GM18861 (cell line): ENCODE measurements around the gene MORN2.

Experiments
- ATAC-seq: cut with Tn5 transposase; IDR thresholded peaks from one replicate; pipeline ENCODE4 v1.9.1; 2021; ENCODE audit not compliant: unreplicated experiment

Gene MORN2

DNA sequence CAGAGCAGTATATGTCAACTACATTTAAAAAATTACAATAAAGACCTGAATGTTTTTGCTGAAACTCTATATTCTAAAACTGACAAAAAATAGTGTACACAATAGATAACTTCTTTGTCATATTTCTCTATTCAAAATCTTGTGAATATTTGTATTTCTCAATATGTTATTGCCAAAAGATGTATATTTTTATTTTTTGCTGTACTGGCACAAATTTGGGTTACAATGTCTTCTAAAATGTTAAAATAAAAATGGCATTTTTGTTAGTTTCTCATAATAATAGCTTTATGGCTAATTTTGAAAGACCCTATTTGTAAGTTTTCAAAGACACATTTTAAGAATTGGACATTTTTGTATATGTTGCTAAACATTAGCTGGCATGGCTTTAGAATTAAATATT lies 13.3 kb downstream of the MORN2 start:
- no peak for ATAC-seq

DNA sequence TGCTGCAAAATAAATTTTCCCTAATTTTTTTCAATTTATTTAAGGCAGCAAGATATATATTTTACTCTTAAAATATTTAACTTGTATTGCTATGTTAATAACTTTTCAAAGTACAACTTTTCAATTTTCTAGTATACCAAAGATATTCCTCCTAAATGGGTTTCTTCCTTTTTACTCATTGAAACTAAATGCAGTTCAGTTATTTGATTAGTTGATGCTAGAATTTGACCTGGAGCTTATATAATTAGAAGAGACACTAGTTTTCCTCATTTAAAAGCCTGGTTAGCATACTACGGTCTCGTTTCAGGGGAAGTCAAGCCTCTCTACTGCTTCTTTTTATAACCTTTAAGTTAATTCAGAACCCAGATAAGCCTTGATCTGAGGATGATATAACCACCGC lies 13.8 kb downstream of the MORN2 start, which contains the start of gene ARHGEF33:
Gene ARHGEF33 (plus strand): TSS at position 301 of the 400 bp plus-strand sequence. CDS start 29,573 bp downstream, outside the sequence.
- ATAC-seq, result no peak

DNA sequence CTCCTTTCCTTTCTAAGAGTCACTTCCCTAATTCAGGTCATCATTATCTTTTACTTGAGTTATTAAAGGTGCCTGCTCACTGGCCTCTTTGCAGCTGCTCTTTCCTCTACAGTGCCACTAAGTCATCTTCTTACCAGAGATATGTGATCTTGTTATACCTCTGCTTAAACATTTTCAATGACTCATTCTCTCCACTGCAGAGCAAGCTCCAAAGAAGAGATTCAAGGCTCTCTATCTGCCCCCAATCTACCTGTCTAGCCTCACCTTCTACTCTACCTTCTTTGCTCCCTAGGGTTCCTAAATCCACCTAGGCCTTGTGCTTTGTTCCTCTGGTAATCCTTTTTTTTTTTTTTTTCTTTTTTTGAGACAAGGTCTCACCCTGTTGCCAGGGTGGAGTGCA lies 17.0 kb downstream of the MORN2 start:
- ATAC-seq, result no peak

DNA sequence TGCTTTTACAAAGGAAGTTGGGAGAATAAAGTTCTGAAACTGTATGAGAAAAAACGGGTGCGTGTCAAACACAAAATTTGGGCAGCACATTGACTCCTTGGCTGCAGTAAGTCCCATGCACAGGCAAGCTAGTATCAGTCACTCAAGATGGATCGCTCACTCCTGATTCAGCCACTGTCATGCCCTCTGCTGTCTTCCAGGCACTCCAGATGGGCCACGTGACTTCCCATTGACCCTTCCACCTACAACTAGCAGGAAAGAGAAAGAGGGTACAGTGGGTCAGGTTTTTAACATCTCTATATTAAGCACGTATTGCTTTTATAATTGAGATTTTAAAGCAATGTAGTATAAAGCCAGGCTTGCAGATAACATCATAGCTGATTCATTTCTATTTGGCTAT lies 22.5 kb downstream of the MORN2 start:
- ATAC-seq, result no peak

DNA sequence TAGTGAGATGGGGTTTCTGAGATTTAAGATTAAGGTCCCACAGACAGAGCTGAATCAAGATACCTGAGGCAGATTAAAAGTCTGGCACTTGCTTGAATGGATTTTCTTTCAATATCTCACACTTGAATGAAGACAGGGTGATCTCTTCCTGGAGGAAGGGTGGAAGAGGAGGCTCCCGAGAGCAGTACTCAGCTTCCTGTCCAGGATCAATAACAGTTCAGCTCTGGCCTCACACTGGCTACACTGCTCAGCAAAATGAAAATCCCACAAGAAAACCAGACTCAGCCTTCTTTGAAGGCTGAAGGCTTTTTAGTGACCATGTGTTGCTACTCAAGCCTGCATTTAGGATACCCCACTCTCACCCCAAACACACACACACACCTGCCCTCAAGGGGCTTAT lies 24.9 kb downstream of the MORN2 start:
- no peak for ATAC-seq

DNA sequence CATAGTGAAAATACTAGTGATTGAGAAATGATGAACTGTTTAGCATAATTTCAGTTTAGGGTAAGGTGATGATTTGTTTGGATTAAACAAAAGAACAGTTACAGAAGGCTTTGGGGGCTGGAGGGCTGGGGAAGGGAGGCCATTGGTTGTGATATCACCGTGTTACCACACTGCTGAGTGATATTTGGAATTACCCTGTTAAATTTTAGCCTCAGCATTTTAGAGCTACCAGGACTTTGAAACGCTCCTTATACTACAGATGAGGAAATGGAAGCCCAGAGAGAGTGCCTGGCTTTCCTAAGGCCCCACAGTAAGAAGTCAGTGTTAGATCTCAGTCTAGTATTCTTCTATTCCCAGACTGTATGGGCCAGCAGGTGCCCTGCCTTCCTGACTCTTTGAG lies 29.5 kb downstream of the MORN2 start:
- no peak for ATAC-seq

DNA sequence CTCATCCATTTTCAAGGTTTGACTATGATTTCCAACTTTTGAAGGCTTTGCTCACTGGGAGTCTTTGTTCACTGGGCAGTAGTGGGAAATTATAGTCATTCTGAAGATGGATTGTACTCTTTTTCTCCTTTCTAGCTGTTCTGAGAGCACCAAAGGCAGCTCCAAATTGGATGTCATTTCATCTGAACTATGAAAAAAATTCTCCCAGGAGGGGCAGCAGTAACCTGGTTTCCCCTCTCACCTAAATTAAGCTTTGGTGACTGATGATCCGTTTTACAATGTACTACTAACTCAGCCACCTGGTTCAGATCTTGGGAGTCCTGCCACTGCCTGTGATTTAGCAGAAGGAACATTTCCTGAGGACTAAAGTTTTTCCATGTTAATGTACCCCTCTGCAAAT lies 31.5 kb downstream of the MORN2 start:
- no peak for ATAC-seq

DNA sequence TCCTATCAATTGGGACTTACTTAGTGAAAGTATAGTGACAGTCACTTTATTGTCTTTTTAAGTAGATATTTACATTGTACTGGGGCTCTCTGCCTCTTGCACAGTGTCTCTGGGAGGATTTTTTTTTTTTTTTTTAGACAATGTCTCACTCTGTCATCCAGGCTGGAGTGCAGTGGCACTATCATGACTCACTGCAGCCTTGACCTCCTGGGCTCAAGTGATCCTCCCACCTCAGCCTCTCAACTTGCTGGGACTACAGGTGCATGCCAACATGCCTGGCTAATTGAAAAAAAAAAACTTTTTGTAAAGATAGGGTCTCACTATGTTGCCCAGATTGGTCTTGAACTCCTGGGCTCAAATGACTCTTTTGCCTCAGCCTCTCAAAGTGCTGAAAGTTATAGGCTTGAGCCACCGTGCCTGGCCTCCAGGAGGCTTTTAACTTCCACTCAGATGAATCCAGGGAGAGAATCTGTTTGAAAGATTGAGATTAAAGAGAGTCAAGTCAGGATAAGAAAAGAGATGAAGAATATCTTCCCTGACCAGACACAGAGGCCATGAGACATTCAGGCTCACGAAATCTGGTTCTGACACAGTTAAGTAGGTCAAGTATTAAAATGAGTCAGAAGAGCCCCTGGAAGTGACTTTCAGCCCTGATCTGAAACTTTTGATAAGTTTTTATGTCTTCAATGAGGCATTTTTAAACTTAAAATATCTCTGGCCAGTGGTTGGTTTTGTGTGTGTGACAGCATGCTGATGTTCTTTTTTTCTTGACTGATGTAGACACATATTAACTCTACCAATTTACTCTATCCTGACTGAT lies 32.2 kb downstream of the MORN2 start:
- ATAC-seq, result peak; percentile 88

DNA sequence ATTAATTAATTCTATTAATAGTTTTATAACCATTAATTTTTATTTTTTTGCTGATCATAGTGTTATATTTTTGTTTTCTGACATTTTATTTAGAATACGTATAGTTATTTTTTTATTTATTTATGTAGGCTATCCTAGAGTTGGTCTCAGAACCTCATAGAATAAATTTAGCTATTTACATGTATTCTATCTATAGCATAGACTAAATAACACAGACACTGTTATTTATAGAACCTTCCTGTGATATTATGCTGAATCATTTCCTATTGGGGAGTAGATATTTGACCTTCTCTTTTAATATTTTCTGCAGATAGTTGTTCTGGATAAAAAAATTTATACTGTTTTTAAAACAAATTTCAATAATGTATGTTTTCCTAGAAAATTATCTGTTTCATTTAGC lies 34.1 kb downstream of the MORN2 start:
- no peak for ATAC-seq

DNA sequence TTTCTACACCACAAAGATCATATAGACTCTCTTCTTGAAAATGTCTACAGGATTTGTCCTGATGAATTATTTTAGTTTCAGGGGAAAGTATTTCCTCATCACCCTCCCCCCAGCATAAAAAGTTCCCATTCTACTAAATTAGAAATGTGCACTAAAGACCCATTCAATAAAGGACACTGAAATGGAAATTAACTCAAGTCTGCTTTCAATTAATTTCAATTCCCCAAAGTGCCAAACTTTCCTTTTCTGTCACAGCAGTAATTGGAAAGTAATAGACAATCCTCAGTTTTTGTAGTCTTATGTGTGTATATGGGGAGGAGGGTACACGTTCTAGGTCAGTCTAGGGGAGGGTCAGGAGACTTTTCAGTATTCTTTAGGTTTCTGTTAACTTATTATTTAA lies 35.4 kb downstream of the MORN2 start:
- no peak for ATAC-seq

DNA sequence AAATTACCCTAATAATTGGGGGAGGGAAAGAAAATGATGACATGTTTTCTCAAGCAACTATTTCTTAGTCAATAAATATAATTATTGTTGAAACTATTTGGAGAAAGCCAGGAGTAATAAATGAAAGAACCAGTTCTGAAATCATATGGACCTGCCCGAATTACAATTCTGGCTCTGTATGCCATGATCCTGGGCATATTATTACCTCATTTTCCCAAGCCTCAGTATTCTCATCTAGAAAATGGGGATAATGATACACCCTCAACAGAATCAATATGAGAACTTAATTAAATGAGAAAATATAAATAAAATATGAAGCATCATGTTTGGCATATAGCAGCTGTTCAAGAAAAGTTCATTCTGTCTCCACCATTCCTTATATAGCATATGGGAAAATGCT lies 36.8 kb downstream of the MORN2 start:
- ATAC-seq, result no peak

DNA sequence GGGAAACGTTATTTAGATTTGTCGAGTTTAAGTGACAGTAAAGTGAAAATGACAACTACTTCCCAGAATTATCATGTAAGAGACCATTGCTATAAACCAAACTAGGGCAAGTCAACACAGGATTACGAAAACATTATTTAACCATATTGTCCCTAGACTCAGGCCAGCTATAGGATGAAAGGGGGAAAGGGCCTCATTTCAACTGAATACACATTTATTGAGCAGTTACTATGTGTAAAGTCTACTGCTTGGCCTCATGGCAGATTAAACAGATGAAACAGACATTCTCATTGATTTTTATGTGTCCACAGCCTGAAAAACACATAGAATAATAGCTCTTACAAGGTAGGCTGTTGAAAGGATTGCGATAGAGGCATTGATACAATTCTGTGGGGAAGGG lies 46.6 kb downstream of the MORN2 start:
- no peak for ATAC-seq

DNA sequence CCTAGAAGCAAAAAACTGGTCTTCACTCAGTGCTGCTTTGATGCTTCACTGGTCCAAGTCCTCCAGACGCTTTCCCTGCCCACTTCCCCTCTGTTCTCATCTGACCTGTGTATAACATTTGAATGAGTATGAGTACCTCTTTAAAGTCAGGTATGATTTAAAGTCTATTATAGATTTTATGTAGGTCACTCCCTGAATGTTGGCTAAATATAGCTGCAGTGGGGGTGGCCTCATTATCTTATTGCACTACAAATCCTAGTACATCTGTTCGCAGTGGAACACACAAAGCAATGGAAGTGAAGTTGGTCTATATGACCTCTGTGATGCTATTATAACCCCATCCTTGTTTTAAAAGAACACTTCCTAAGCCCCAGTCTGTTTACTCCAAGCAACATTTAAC lies 47.1 kb downstream of the MORN2 start:
- no peak for ATAC-seq

DNA sequence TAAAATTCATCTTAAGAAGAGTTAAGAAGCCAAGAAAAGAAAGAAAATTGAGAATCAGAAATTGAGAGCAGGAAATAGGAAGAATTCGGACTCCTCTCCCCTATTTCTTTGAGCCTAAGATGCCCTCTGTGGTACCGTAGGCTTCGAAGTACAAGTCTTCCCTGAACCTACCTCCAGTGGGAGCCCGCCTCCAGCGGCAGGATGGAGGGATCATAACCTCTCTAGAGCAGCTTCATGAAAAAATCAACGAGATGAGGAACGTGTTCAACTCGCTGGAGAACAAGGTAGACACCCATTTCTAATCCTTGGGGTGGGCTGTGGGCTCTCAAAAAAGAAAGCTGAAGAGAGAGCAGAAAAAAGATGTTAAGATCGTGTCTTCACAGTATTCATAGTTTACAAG lies 50.2 kb downstream of the MORN2 start:
- ATAC-seq, result no peak

DNA sequence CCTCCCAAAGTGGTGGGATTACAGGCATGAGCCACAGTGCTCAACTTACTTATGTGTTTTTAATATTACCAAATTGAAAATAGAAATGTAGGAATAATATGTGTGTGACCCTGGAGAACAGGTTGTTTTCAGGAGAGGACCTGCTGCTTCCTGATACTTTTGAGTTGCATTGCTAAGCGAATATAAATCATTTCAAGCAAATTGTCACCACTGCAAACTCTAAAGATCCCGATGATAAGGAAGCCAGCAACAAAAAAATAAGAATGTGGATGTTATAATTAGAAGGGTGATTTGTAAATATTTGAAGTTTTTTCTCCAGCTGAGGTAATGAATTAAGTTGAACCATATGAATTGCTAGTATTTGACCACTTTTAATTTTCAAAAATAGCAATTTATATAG lies 54.8 kb downstream of the MORN2 start:
- no peak for ATAC-seq
